PFSK-1 (cell line): ENCODE results near the gene ELMO3.

ENCODE experiments used
- FOXP2 ChIP-seq: optimal IDR thresholded peaks from 2 replicates; pipeline ENCODE3; 2011; ENCODE audit warnings: borderline replicate concordance, control low read depth, inconsistent platforms; ENCODE audit not compliant: insufficient read depth; ENCODE audit errors: extremely low read length, extremely low read depth
- POLR2AphosphoS5 ChIP-seq: IDR thresholded peaks from 2 replicates; pipeline ENCODE4 v1.6.1; 2012; ENCODE audit warnings: low read depth, mild to moderate bottlenecking, control low read depth, low read length, moderate library complexity
- SIN3A ChIP-seq: IDR thresholded peaks from 2 replicates; pipeline ENCODE4 v1.6.1; 2012; ENCODE audit warnings: mild to moderate bottlenecking, low read length, moderate library complexity, borderline replicate concordance; ENCODE audit not compliant: insufficient read depth
- TAF1 ChIP-seq: IDR thresholded peaks from 2 replicates; pipeline ENCODE4 v1.6.1; 2012; ENCODE audit warnings: low read length, control low read depth, borderline replicate concordance; ENCODE audit not compliant: insufficient read depth
- TF ChIP-seq, protein P1 (sequence below), 2 experiments: IDR thresholded peaks; 2 replicates each; pipeline versions ENCODE4 v1.6.1 to v1.8.0; 2011 to 2012; ENCODE audit warnings: low read depth in 2 of 2, low read length in 2 of 2, control low read depth in 1 of 2, inconsistent platforms in 1 of 2, mild to moderate bottlenecking in 1 of 2, moderate library complexity in 1 of 2; ENCODE audit not compliant: insufficient read depth in 1 of 2

ELMO3 gene

DNA sequence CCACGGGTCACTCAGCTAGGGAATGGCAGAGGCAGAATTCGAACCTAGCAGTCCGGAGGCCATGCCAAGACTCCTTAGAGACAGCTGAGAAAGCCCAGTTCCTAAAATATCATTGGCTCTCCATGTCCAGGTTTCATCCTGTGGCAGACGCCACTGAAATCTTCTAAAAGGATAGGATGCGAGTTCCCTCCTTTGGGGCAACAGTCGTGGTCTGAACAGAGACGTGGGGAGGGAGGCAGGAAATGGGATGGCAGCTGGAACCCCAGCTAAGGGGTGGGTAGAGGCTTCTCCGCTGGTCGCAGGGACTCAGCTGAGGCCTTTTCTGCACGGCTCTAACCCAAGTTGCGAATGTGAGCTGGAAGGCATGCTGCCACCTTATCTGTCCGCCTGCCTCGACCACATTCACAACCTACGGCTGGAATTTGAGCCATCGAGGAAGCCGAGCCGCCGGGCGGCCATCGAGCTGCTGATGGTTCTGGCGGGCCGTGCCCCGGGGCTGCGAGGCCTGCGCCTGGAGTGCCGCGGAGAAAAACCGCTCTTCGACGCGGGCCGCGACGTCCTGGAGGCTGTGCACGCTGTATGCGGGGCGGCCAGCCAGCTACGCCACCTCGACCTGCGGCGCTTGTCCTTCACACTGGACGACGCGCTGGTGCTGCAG, 36.3 kb upstream of the ELMO3 start:
- TF ChIP-seq TAF1 (no peak), POLR2AphosphoS5 (no peak), FOXP2 (no peak), SIN3A (no peak)
- TF ChIP-seq, protein P1, sequence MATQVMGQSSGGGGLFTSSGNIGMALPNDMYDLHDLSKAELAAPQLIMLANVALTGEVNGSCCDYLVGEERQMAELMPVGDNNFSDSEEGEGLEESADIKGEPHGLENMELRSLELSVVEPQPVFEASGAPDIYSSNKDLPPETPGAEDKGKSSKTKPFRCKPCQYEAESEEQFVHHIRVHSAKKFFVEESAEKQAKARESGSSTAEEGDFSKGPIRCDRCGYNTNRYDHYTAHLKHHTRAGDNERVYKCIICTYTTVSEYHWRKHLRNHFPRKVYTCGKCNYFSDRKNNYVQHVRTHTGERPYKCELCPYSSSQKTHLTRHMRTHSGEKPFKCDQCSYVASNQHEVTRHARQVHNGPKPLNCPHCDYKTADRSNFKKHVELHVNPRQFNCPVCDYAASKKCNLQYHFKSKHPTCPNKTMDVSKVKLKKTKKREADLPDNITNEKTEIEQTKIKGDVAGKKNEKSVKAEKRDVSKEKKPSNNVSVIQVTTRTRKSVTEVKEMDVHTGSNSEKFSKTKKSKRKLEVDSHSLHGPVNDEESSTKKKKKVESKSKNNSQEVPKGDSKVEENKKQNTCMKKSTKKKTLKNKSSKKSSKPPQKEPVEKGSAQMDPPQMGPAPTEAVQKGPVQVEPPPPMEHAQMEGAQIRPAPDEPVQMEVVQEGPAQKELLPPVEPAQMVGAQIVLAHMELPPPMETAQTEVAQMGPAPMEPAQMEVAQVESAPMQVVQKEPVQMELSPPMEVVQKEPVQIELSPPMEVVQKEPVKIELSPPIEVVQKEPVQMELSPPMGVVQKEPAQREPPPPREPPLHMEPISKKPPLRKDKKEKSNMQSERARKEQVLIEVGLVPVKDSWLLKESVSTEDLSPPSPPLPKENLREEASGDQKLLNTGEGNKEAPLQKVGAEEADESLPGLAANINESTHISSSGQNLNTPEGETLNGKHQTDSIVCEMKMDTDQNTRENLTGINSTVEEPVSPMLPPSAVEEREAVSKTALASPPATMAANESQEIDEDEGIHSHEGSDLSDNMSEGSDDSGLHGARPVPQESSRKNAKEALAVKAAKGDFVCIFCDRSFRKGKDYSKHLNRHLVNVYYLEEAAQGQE (IDR thresholded peaks at IDR 0.05; ENCODE audit: insufficient read depth in 1 of 2, low read depth in 2 of 2, low read length in 2 of 2) = no peak

DNA sequence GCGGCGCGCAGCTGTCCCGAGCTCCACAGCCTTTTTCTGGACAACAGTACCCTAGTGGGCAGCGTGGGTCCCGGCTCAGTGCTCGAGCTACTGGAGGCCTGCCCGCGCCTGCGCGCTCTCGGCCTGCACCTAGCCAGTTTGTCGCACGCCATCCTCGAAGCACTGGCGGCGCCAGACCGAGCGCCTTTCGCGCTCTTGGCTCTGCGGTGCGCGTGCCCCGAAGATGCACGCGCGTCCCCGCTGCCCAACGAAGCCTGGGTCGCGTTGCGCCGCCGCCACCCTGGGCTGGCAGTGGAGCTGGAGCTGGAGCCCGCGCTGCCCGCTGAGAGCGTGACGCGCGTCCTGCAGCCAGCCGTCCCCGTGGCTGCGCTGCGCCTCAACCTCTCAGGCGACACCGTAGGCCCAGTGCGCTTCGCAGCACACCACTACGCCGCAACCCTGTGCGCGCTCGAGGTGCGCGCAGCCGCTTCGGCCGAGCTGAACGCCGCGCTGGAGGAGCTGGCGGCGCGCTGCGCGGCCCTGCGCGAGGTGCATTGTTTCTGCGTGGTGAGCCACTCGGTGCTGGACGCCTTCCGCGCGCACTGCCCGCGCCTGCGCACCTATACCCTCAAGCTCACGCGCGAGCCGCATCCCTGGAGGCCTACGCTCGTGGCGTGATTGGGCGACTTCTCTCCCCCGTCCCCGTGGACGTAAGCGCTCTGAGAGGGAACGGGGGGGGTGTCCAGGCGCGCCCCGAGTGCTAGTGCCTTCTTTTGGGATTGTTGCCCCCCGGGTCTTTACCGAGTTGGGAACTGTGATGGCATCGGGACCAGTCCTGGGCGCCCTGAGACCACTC, 35.5 kb upstream of the ELMO3 start:
- TF ChIP-seq FOXP2 (no peak), SIN3A (no peak), TAF1 (no peak), POLR2AphosphoS5 (no peak)
- TF ChIP-seq, protein P1 (IDR thresholded peaks at IDR 0.05; ENCODE audit: insufficient read depth in 1 of 2, low read depth in 2 of 2, low read length in 2 of 2) = no peak

DNA sequence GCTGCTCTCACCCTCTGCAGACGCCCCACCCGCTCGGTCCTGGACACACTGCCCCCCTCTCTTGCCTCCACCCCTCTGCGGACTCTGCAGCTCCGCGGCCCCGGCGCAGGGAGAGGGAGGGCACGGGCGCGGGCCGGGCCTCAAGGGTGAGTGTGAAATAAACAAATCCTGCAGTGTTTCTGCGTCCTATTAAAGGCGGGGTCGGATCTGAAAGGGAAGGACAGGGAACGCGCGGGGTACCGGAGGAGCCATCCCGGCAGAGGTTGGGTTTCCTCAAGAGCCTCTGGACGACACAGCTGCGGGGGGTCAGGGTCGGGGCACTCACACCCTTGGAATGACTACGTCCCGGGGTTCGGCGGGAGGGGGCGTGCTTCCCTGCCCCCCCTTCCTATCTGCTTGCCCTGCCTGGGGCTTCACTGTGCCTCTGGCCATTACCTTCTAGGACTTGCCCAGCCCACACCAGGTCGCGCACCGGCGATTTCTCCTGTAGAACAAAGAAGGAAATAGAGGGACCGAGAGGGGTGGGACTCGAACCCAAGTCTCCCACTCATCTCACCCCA, 34.9 kb upstream of the ELMO3 start:
- TF ChIP-seq, protein P1 (IDR thresholded peaks at IDR 0.05; ENCODE audit: insufficient read depth in 1 of 2, low read depth in 2 of 2, low read length in 2 of 2) = no peak
- TF ChIP-seq TAF1 (no peak), SIN3A (no peak), POLR2AphosphoS5 (no peak), FOXP2 (no peak)

DNA sequence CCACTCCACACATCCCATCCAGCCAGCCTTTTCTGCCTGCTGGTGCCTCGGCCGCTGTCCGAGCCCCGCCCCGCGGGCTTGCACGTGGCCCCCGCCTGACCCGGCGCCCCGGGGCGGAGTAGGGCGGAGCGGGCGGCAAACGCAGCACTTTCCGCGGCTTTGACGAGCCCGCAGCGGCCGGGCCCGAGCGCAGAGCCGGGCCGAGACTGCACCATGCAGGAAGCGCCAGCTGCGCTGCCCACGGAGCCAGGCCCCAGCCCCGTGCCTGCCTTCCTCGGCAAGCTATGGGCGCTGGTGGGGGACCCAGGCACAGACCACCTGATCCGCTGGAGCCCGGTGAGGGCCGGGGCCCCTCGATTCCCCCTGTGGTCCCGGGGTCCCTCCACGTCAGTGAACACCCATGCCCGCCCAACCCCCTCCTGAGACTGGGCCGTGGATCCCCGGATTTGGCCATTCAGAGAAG, 34.3 kb upstream of the ELMO3 start, which contains the start of gene HSF4:
Gene HSF4 (plus strand): TSS at position 147 of the 463 bp plus-strand sequence. CDS start 67 bp downstream, at position 214.
- TF ChIP-seq POLR2AphosphoS5 = no peak
- no peak for TF ChIP-seq SIN3A
- no peak for TF ChIP-seq FOXP2
- TF ChIP-seq TAF1 = no peak
- TF ChIP-seq, protein P1 (IDR thresholded peaks at IDR 0.05; ENCODE audit: insufficient read depth in 1 of 2, low read depth in 2 of 2, low read length in 2 of 2) = no peak
